Mesenteric fat pad (tissue), 1 donor: Measurements from ENCODE around the gene HAUS6. TPM values are rescaled to one million over a fixed set of nuclear protein-coding genes. Genes with fewer than 3 reads are reported as not detected.
A peak's percentile ranks its signal among the peaks of the same experiment; 100 is the strongest.
"Not testable (repeated sequence)": the region's sequence is repeated elsewhere in the genome, so short reads cannot be mapped to it uniquely, and the experiment has no call there.

Experiments
- DNase-seq: peaks from one replicate; pipeline ENCODE4 v3.0.0-alpha.2; 2020; ENCODE audit warnings: low spot score
- total RNA-seq: library from RNA; stranded (reverse); fragmentation: NEBNext Ultra II Directional; extraction: Animal tissue kit (Norgen Biotek cat#: 25700); gene quantifications from one replicate; pipeline ENCODE4 v1.2.1, GENCODE V29; 2021
- donor health status: DM: yes; HTN: yes; CAD: no.

Gene HAUS6
- total RNA-seq, 1 donor from 2014 or later: 11.6 TPM

DNA sequence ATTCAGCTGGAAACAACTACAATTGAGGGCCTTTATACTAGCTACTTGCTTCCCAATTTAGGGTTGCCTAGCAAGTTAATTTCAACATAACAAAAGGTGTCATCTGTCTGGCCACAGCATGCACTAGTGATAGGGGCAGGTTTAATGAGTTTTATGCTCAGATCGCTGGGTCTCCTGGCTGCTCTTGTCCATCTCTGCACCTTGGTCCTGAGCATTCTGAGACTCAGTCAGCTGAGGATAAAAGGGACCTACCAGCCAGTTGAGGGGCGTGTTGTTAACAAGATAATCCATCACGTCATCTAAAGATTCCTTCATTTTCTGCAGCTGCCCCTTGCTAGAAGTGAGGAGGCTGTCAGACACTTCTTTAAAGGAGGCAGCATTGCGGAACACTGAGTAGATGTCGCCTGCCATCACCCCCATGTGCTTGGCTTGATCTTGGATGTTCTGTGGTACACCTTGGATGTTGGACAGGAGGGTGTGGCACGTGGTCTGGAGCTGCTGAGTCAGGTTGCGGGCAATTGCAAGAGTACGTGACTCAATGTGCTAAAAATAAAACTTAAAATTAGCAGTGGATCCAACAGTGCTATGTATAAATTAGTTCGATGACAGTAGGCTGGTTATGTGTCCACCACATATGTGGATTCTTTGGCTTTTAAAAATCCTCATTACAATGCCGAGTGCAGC, 13.5 kb upstream of the HAUS6 start:
- DNase-seq: no peak

DNA sequence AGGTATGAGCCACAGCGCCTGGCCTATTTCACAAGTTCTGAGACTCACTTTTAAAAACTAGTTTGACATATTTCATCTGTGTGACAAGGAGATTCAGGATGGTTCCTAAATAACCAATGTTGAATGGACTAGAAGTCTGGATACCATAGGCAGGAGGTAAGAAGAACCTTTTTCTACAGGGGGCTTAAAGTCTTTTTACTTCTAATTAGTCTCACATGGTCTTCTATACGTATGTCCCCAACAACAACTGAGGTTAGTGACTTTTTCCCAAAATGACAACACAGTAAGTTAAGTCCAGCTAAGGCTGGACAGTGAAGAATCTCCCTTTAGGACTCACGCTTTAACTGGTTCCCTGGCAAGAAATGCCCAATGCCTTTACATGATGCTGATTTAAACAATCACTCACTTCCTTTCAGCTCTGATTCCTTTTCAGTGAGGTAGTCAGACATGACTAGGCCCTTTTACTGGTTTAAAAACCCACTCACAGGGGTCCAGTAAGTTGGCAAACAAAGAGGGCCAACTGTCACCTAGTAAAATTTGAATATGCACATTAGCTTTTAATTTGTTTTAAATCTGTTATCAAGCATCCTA, 12.1 kb upstream of the HAUS6 start:
- DNase-seq: no peak

DNA sequence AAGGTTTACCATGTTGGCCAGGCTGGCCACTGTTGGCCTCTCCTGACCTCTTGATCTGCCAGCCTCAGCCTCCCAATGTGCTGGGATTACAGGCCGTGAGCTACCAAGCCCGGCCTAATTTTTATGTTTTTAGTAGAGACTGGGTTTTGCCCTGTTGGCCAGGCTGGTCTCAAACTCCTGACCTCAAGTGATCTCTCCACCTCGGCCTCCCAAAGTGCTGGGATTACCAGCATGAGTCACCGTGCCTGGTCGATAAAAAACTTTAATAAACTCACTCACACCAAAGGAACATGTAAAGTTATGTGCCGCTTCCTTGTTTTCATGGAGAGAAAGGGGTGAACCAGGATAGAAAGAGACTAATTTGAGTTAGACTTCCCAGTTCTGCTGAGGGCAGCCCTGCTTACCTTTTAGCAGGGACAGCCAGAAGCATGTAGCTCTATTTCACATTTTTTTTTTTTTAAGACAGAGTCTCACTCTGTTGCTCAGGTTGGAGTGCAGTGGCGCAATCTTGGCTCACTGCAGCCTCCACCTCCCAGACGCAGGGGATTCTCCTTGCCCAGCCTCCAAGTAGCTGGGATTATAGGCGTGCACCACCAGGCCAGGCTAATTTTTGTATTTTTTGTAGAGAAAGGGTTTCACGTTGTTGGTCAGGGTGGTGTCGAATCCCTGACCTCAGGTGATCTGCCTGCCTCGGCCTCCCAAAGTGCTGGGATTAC, 11.4 kb upstream of the HAUS6 start:
- no peak for DNase-seq

DNA sequence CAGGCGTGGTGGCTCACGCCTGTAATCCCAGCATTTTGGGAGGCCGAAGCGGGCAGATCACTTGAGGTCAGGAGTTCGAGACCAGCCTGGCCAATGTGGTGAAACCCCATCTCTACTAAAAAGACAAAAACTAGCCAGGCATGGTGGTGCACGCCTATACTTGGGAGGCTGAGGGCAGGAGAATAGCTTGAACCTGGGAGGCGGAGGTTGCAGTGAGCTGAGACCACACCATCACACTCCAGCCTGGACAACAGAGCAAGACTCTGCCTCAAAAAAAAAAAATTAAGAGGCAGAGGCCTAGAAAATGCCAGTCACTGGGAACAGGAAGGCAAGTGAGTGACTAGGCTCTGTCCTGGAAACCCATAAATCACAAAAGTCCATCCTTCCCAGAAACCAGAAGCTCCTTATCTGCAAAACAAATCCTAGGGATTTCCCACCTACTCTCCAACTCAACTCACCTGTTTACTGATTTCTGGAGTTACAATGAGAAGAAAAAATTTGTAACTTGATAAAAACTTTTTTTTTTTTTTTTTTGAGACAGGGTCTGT, 10.4 kb upstream of the HAUS6 start:
- DNase-seq: not testable (repeated sequence)

DNA sequence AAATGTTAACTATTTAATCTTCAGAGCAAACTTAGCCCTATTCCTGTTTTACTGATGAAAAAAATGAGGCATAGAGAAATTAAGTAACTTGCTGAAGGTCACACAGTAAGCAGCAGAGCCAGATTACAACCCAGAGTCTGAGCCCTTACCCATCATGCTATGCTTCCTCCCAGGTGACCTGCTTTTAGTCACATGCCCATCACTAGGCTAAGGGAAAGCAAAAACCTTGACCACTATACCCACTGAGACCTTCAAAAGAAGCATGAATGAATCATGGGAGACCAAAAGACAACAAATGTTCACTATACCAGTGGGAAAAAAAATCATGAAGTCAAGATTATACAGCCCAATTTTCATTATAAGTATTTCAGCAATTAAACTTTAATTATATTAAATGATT, 5.3 kb upstream of the HAUS6 start:
- no peak for DNase-seq

DNA sequence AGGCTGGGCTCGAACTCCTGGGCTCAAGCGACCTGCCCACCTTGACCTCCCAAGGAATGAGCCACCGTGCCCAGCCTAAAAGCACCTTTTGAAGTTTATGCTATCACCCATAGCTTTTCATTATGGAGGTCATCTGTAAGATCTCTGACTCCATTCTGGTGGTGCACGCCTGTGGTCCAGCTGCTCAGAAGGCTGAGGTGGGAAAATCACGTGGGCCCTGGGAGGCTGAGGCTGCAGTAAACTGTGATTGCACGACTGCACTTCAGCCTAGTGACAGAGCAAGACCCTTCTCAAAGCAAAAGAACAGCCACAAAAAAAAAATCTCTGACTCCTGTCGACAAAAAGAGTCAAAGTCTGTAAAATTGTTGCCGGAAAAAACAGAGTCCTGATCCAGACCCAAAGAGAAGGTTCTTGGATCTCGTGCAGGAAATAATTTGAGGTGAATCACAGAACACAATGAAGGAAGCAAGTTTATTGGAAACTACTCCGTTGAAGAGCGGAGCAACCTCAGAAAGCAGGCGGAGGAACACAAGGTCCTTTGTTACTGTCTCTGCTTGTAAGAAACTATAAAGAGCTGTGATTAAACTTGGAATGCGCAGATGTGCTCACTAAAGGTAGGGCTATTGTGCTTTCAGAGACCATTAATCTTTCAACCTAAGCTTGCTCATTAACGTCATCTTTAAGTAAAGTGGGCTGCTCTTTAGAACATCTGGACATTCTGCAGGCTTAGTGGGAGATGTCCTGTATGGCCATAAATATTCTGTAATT, 2.0 kb upstream of the HAUS6 start:
- DNase-seq: peak; percentile 37

DNA sequence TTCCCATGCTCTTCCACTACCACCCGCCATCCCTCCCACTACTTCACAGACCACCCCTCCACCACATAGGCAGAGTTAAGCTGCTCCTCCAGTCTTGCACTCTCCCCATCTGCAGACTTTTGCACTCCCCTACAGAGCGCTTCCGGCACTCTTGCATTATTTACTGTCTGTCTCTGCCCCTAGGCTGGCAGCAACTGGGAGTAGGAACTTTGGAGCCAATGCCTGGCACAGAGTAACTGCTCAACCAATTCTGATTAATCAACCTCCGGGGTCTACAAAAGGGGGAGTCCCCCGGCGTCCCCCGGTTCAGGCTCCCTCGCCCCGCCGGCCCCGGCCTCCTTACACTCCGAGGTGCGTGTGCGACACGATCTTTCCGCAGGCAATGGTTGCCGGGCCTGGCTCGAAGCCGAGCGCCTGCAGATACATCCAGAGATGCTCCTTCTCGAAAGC, 498 bp downstream of the HAUS6 start:
- peak; percentile 81 for DNase-seq

DNA sequence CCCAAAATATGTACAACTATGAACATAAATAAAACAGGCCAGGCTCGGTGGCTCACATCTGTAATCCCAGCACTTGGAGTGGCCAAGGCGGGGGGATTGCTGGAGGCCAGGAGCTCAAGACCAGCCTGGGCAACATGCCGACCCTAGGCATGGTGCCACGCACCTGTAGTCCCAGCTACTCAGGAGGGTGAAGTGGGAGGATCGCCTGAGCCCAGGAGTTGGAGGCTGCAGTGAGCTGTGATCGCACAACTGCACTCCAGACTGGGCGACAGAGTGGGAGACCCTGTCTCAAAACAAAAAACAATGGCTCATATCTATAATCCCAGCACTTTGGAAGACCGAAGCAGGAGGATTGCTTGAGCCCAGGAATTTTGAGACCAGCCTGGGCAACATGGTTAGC, 1.5 kb downstream of the HAUS6 start:
- no peak for DNase-seq

DNA sequence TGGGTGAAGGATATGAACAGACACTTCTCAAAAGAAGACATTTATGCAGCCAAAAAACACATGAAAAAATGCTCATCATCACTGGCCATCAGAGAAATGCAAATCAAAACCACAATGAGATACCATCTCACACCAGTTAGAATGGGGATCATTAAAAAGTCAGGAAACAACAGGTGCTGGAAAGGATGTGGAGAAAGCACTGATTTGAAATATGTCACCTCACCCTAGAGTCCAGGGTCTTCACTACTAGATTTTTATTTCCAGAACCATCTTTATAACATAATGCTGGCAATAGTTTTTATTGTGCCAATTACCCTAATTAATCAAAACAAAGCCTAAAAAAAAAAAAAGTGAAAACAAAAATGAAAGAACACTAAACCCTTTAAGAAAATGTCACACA, 5.3 kb downstream of the HAUS6 start:
- not testable (repeated sequence) for DNase-seq

DNA sequence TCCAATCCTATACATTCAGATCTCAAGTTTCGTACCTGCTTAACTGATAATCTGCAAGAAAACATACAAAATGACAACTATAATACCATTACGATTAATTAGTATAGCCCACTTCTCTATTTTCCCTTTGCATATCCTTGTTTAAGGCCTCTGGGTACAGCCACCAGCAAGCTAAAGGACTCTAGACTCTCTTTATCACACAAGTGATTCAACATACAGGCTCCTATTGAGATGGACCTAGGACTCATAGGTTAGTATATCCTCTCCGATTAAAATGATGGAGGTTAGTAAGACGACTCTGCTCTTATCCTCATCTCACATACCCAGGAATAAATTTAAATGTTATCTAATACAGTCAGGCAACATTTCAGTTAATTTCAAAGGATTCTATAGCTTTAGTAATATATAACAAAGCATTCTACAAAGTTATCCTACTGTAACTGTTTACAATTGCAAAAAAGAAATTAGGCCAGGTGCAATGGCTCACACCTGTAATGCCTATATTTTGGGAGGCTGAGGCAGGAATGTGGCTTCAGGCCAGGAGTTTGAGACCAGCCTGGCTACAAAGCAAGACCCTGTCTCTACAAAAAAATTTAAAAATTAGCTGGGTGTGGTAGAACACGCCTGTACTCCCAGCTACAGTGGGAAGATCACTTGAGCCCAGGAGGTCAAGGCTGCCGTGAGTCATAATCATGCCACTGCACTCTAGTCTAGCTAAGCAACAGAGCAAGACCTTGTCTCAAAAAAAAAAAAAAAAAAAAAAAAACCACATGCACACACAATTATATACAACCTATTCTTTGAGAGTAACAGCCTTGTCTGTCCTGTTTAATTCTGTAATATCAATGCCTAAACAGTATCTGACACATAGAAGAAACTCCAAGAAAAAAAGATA, 15.4 kb downstream of the HAUS6 start:
- DNase-seq: no peak

DNA sequence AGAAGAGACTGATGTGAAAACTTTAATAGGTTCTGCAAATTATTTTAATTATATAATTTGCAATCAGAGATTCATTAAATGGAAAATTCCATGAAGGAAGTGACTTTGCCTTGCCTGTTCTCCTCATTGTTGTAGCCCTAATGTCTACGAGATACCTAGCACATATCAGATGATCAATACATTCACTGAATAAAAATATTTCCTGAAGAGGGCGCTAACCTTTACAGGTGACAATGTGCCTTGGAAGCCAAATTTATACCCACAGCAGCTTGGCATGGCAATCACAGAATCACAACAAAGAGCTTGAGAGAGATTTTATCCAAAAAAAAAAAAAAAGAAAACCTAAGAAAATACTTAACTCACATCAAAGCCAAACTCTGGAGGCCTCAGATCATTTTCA, 17.4 kb downstream of the HAUS6 start:
- no peak for DNase-seq

DNA sequence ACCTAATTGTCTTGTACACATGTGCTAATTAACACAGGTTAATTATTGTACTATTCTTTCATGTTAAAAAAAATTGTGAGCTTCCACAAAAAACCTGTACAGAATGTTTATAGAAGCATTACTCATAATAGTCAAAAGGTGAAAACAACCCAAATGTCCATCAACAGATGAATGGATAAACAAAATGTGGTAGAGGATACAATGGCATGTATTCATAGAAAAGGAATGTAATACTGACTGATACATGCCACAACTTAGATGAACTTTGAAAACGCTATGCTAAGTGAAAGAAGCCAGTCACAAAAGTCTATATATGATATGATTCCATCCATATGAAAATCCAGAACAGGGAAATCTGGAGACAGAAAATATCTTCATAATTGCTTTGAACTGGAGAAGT, 27.9 kb downstream of the HAUS6 start:
- DNase-seq: no peak

DNA sequence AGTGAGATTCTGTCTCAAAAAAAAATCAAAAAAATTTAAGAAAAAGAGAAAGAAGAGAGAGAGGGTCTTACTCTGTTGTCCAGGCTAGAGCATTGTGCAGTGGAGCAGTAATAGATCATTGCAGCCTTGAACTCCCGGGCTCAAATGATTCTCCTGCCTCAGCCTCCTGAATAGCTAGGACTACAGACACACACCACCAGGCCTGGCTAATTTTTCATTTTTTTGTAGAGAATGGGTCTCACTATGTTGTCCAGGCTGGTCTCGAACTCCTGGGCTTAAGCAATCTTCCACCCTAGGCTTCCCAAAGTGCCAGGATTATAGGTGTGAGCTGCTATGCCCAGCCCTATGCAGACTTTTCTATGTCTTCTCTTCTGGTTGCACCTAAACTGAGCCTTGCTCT, 28.5 kb downstream of the HAUS6 start:
- DNase-seq: no peak

DNA sequence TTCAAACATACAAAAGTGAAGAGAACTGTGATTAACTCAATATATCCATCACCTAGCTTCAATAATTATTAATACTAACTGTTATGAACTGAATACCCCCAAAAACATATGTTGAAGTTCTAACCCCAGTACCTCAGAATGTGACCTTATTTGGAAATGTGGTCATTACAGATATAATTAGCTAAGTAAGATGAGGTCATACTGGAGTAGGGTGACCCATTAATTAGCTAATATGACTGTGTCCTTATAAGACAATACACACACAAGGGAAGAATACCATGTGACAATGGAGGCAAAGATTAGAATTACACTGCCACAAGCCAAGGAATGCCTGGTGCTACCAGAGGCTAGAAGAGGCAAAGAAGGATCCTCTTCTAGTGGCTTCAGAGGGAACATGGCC, 45.7 kb downstream of the HAUS6 start:
- no peak for DNase-seq

DNA sequence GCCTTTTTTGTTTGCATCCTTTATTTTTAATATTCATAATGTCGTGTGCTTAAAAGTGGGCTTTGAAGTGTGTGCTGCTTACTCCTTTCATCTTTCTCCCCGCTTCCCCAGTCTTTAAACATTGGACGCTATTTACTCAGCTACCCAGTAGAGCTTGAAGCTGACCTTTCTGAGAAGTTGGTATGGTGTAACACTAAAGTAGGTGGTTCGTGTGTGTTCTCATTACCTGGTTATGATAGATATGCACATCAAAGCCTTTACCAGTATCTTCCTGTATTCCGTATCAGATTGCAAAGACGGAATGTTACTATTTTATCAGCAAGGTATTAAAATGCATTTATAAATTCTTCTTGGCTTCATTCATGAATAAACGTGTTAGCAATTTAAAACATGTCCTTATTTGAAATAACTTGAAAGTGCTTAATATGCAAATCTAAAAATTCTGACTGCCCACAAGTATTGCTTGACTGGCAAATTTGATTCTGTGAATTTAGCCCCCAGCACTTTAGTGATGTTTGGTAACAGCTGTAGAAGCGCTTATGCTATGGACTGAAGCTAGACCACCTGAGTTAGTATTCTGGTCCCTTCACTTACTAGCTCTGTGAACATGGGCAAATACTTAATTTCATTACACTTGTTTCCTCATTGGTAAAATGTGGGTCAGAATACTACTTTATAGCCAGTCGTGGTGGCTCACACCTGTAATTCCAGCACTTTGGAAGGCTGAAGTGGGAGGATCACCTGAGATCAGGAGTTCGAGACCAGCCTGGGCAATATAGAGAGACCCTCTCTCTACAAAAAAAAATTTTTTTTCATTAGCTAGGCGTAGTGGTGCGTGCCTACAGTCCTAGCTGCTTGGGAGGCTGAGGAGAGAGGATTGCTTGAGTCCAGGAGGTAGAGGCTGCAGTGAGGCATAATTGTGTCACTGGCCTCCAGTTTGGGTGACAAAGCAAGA, 51.8 kb downstream of the HAUS6 start:
- no peak for DNase-seq

DNA sequence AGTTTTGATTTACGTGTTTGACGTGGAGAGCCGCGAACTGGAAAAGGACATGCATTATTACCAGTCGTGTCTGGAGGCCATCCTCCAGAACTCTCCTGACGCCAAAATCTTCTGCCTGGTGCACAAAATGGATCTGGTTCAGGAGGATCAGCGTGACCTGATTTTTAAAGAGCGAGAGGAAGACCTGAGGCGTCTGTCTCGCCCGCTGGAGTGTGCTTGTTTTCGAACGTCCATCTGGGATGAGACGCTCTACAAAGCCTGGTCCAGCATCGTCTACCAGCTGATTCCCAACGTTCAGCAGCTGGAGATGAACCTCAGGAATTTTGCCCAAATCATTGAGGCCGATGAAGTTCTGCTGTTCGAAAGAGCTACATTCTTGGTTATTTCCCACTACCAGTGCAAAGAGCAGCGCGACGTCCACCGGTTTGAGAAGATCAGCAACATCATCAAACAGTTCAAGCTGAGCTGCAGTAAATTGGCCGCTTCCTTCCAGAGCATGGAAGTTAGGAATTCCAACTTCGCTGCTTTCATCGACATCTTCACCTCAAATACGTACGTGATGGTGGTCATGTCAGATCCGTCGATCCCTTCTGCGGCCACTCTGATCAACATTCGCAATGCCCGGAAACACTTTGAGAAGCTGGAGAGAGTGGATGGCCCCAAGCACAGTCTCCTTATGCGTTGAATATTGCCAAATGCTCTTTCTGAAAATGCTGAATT, 52.6 kb downstream of the HAUS6 start:
- no peak for DNase-seq

DNA sequence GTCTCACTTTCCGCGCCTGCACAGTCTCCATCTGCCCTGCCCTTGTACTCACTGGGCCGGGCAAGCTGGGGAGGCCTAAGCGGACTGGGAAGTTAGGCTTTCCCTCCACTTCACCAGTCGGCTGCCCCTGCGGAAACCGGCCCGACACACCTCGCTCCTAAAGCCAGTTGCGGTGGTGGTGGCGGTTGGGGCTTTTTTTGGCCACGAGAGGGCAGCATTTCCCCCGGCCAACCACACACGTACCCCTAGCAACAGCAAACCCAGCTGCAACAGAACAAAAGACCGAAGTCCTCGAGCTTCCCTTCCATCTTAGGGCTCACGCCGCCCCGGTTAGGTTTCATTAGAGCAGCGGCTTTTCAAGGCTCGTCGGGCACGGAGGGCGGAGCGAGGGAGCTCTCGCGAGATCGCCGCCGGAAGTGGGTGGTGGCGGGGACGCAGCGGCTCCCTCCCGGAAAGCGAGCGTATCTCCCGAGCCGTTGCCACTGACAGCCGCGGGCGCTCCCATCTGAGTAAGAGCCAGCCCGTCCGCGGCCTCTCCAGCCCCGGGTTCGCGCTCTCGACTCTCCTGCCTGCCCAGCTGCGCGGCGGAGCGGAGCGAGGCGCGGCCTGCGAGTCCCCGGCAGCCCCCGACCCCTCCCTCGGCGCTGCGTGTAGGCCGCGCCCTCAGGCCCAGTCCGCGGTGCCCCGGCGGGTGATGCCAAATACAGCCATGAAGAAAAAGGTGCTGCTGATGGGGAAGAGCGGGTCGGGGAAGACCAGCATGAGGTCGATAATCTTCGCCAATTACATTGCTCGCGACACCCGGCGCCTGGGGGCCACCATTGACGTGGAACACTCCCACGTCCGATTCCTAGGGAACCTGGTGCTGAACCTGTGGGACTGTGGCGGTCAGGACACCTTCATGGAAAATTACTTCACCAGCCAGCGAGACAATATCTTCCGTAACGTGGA, 53.5 kb downstream of the HAUS6 start, which contains the start of gene RRAGA:
Gene RRAGA, plus strand, starts transcription at position 462 of the 951 bp plus-strand sequence. Its CDS starts 233 bp downstream, at position 695.
- DNase-seq: peak; percentile 98
